Measurements from ENCODE around the gene FBXL4. TPM values are rescaled to one million over a fixed set of nuclear protein-coding genes. Genes with fewer than 3 reads are reported as not detected.

The FBXL4 gene
- polyA plus RNA-seq (ENCODE audit: insufficient read length): 8.3 TPM

GRCh38 chr6:98947411-98948292 is at the start of gene FBXL4:
FBXL4 (minus strand) TSS chr6:98947946; CDS start chr6:98926988, 20,958 bp downstream.
- peak; percentile 71 for DNase-seq

- DNase-seq: no peak
These were observed 47.4 kb upstream of the FBXL4 start for GRCh38 chr6:98995116-98995515.

- no peak for DNase-seq
These were observed 44.8 kb upstream of the FBXL4 start for GRCh38 chr6:98992535-98992934.

- DNase-seq: no peak
These were observed 38.4 kb upstream of the FBXL4 start for GRCh38 chr6:98986071-98986615.

- DNase-seq: no peak
These were observed 37.6 kb upstream of the FBXL4 start for GRCh38 chr6:98985391-98985790.

GRCh38 chr6:98984121-98984520 is 36.4 kb upstream of the FBXL4 start:
- DNase-seq: no peak

GRCh38 chr6:98981473-98981872 is 33.7 kb upstream of the FBXL4 start:
- no peak for DNase-seq

- no peak for DNase-seq
These were observed 33.1 kb upstream of the FBXL4 start for GRCh38 chr6:98980819-98981218.

- DNase-seq: no peak
These were observed 30.0 kb upstream of the FBXL4 start for GRCh38 chr6:98977671-98978292.

- DNase-seq: no peak
These were observed 29.1 kb upstream of the FBXL4 start for GRCh38 chr6:98976674-98977385.

GRCh38 chr6:98975421-98975820 is 27.7 kb upstream of the FBXL4 start:
- no peak for DNase-seq

GRCh38 chr6:98974309-98974708 is 26.6 kb upstream of the FBXL4 start:
- no peak for DNase-seq

GRCh38 chr6:98973571-98973970 is 25.8 kb upstream of the FBXL4 start:
- DNase-seq: no peak

GRCh38 chr6:98971303-98971702 is 23.6 kb upstream of the FBXL4 start:
- no peak for DNase-seq

GRCh38 chr6:98970469-98970868 is 22.7 kb upstream of the FBXL4 start:
- DNase-seq: no peak

GRCh38 chr6:98967616-98968015 is 19.9 kb upstream of the FBXL4 start:
- no peak for DNase-seq

GRCh38 chr6:98959631-98960030 is 11.9 kb upstream of the FBXL4 start:
- DNase-seq: no peak

GRCh38 chr6:98958776-98959175 is 11.0 kb upstream of the FBXL4 start:
- no peak for DNase-seq

- no peak for DNase-seq
These were observed 9.7 kb upstream of the FBXL4 start for GRCh38 chr6:98957450-98957849.

GRCh38 chr6:98949589-98949988 is 1.8 kb upstream of the FBXL4 start:
- DNase-seq: no peak

- DNase-seq: peak; percentile 18
These were observed 801 bp downstream of the FBXL4 start for GRCh38 chr6:98946879-98947410.

GRCh38 chr6:98946266-98946878 is 1.4 kb downstream of the FBXL4 start:
- no peak for DNase-seq

Measured in hindlimb muscle (tissue), 1 donor.